Renal cortical epithelial cell (primary cell): ENCODE data around the gene TMEM243. TPM values are rescaled to one million over a fixed set of nuclear protein-coding genes. Genes with fewer than 3 reads are reported as not detected.
"Not testable (repeated sequence)": the region's sequence is repeated elsewhere in the genome, so short reads cannot be mapped to it uniquely, and the experiment has no call there.

ENCODE experiments used
- DNase-seq: peaks from one replicate; pipeline ENCODE4 v3.0.0-alpha.2; 2011; ENCODE audit warnings: low read depth
- total RNA-seq: library from RNA; depleted of rRNA; stranded (reverse); fragments of >200 nt; gene quantifications from 2 replicates; pipeline ENCODE4 v1.2.3, GENCODE V29; 2014

Gene TMEM243, protein sequence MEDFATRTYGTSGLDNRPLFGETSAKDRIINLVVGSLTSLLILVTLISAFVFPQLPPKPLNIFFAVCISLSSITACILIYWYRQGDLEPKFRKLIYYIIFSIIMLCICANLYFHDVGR
- total RNA-seq, result 54.5 and 60.6 TPM in 2 replicates

DNA sequence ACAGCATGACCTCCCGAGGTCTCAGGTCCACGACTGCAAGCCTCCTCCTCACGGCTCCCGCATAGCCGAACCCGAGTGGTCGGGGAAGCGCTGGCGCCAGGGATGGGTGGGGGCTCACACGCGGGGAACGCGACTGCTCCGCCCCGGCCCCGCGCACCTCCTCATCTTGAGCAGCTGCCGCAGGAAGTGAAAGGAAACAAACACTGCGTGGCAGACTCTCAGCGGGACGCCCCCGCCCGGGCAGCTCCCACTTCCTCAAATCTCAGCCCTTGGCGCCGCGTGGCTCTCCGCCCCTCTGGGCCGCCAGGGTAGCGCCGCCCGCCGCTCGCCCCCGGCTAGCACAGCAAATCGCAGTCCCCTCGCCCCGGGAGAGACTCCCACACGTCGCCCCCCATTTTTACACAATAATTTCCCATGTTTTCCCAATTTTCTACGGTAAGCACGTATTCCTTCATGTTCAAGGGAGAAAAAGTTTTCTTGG, at the start of gene TMEM243:
TSS of gene TMEM243 (minus strand) at position 188 of the 481 bp plus-strand sequence. CDS start 229 bp downstream, outside the sequence.
- DNase-seq, result peak; percentile 40

DNA sequence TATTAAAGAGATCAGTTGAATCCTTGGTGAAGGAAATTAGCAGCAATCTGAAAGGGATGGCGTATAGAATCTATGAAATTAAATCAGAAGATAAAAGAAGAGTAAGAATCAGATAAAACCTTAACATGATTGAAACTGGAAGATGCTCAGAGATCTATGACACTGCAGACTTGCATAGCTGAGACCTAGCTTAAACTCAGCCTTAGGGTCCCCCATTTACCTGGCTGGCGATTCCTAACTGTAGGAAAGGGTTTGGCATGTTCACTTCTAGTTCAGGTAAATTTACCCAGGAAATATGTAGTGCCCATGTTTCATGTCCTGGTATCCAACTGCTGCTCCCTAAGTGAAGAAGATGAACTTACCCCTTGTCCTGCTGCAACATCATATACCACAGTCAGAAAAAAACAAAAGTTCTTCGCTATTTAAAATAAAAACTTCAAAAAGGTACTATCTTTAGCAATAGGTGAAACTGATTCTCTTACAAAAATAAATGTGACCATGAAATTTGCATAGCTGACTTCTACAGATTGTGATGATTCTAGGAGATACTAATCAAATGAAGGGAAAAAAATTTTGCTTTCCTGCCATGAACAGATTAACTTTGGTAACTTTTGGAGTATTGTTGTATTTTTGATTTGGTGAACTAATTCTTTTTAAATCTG, 47.8 kb upstream of the TMEM243 start:
- no peak for DNase-seq

DNA sequence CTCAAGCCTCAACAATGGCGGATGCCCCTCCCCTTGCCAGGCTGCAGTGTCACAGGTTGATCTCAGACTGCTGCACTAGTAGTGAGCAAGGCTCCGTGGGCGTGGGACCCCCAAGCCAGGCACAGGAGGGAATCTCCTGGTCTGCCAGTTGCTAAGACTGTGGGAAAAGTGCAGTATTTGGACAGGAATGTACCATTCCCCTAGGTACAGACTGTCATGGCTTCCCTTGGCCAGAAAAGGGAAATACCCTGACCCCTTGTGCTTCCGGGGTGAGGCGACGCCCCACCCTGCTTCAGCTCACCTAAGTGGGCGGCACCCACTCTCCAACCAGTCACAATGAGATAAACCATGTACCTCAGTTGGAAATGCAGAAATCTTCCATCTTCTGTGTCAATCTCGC, 44.0 kb upstream of the TMEM243 start:
- no peak for DNase-seq

DNA sequence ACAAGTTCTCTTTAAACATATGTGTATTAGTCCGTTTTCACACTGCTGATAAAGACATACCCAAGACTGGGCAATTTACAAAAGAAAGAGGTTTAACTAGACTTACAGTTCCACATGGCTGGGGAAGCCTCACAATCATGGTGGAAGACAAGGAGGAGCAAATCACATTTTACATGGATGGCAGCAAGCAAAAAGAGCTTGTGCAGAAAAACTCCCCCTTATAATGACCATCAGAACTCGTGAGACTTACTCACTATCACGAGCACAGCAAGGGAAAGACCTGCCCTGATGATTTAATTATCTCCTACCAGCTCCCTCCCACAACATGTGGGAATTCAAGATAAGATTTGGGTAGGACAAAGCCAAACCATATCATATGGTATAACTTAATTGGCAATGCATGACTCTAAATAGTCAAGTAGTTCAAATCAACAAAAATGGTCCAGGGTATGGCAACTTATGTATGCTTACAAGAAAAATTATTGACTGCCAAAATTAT, 34.1 kb upstream of the TMEM243 start:
- DNase-seq, result no peak

DNA sequence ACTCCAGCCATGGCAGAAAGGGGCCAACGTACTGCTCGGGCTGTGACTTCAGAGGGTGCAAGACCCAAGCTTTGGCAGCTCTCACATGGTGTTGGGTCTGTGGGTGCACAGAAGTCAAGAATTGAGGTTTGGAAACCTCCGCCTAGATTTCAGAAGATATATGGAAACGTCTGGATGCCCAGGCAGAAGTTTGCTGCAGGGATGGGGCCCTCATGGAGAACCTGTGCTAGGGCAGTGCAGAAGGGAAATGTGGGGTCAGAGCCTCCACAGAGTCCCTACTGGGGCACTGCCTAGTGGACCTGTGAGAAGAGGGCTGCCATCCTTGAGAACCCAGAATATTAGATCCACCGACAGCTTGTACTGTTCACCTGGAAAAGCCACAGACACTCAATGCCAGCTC, 26.1 kb upstream of the TMEM243 start:
- not testable (repeated sequence) for DNase-seq

DNA sequence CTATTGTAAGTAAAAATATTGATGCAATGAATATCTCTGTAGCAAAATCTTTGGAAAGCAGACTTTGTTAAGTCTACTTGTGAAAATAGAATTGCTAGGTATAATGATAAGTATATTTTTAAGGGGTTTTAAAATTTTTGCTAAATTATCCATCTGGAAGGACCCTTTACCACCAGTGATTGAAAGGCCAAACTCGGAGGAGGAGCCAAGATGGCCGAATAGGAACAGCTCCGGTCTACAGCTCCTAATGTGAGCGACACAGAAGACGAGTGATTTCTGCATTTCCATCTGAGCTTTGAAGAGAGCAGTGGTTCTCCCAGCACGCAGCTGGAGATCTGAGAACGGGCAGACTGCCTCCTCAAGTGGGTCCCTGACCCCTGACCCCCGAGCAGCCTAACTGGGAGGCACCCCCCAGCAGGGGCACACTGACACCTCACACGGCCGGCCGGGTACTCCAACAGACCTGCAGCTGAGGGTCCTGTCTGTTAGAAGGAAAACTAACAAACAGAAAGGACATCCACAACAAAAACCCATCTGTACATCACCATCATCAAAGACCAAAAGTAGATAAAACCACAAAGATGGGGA, 19.0 kb upstream of the TMEM243 start:
- DNase-seq, result not testable (repeated sequence)

DNA sequence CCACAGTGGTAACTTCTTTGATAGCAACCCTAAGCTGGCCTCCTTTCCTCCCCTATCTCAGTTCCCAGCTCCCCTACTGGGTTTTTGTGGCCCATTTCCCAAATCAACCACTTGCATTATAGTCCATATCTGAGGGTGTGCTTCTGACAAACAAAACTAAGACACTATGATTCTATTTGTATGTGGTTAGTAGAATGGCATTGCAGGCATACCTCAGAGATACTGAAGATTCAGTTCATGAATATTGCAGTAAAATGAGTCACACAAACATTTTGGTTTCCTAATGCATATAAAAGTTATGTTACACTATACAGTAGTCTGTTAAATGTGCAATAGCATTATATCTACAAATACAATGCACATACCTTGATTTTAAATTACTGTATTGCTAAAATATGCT, 15.4 kb upstream of the TMEM243 start:
- no peak for DNase-seq

DNA sequence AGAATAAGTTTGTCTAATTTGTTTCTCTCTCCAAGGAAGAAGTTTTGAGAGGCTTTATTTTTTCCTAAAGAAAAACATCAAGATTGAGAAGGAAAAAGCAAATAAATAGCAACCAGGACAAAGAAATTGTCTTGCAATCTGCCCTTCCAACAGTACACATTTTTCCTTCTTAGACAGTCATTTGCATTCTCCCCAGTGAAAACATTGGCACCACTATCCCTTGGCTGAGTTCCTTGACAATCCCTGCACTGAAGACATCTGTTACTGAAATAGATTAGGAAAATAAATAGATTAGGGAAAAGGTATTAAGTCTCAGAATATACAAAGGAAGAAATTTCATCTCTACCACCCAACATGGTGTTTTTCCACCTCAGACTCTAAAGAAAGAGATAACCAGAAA, 12.2 kb upstream of the TMEM243 start:
- no peak for DNase-seq

DNA sequence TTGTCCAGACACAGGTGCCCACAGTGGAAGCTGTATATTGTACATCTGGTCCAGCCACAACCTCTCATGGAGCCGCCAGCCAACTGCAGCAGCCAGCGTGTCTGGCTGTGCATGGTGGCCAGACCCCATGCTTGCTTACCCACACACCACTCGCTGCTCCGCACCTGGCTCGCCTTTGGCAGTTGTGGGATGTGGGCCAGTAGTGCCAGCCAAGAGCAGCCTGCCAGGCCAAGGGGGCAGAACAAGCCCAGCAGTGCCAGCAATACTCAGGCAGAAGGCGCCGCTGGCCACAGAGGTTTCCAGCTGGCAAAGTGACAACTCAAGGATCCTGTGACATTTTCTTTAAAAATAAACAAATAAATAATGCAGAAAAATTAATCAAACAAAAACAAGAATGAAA, 11.7 kb upstream of the TMEM243 start:
- DNase-seq, result no peak

DNA sequence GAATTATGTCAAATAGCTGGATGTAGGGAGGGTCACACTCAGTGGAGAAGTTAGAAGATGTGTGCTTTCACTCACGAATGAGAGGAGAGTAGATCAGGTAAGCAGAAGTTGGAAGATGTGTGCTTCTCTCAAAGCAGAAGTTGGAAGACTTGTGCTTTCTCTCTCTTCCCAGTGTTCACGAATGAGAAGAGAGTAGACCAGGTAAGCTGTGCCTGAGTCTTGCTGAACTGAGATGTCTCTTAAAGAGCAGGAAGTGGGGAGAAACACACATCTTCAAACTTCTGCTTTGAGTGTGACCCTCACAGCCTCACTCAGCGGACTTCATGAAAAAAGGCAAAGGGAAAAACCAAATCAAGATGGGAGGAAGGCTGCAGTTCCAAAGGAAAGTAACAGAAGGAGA, 7.0 kb upstream of the TMEM243 start:
- no peak for DNase-seq

DNA sequence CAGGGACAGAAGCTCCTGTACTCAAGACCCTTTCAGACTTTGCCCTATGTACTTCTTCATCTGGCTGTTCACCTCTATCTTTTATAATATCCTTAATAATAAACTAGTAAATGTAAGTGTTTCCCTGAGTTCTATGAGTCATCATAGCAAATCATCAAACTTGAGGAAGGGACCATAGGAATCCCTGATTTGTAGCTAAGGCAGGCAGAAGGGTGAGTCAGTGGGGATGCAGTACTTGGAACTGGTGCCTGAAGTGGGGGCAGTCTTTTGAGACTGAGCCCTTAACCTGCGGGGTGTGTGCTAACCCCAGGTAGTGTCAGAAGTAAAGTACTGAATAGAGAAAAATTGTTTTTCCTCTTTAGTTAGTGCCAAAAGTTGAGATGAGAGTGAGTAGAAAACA, 6.2 kb upstream of the TMEM243 start:
- DNase-seq, result peak; percentile 94

DNA sequence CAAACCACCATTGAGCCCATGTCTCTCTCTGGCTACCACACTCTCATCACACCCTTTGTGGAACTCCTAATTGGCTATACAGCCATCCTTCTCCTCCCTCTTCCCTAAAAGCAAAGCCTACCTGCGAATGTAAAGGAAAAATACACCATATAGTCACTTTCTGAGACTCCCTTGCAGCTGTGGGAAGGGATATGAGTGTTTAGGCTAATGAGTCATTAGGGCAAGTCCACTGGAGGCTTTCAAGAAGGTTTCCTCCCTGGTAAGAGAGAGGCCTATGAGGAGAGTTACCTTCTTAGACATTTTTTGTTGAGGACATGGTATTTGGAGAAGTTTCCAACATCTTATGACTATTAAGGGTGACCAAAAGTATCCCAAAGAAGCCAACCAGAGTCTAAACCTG, 4.1 kb upstream of the TMEM243 start:
- DNase-seq, result peak; percentile 37

DNA sequence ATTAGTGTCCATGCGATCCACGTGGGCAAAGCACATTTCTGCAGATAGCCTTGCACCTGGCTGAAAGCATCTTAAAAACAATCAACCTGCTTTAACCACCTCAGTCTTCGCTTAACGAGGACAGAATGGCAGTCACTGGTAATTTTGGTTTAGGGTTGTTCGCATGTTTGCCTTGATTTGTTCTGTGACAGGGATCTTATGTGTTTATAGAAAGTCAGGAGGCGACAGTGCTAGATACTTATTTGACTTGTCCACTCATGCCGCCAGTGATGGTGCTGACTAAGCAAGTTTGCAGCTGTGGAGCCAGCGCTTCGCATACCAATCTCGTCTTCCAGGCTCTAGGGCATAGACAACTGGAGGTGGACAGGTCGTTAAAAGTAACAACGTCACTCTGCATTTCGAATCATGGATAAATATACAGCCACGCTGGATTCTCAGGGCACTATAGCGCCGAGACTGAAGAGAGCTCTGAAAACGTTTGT, 1.2 kb upstream of the TMEM243 start:
- peak; percentile 31 for DNase-seq

DNA sequence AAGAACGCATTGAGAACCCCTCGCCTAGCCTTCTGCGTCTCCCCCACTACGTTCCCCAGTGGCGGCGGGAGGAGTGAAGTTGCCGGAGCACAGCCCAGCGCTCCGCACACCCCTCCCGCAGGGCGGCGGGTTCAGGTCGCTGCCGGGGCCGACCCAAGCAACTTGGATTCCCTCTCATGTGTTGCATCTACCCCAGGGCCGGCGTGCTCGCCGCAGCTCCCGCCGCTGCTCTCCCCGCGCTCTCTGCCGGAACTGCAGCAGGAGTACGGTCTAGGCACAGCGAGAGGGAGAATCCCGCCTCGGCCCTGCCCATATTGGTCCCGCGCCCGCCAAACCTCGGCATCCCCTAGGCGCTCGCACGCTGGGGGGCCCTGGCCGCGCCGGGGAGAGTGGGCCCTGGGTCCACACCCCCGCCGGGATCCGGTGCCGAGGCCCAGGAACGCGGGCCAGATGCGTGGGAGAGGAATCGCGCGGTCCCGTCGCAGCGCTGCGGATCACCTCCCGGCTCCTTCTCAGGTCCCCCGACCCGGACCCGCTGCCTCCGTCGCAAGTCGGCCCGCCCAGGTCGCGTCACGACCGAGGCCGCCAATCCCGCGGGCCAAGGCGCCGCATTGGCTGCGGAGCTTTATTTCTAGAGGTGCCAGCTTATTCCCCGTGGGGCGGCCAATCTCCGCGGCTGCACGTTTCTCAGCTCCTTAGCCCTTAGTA, 648 bp upstream of the TMEM243 start:
- DNase-seq, result peak; percentile 57

DNA sequence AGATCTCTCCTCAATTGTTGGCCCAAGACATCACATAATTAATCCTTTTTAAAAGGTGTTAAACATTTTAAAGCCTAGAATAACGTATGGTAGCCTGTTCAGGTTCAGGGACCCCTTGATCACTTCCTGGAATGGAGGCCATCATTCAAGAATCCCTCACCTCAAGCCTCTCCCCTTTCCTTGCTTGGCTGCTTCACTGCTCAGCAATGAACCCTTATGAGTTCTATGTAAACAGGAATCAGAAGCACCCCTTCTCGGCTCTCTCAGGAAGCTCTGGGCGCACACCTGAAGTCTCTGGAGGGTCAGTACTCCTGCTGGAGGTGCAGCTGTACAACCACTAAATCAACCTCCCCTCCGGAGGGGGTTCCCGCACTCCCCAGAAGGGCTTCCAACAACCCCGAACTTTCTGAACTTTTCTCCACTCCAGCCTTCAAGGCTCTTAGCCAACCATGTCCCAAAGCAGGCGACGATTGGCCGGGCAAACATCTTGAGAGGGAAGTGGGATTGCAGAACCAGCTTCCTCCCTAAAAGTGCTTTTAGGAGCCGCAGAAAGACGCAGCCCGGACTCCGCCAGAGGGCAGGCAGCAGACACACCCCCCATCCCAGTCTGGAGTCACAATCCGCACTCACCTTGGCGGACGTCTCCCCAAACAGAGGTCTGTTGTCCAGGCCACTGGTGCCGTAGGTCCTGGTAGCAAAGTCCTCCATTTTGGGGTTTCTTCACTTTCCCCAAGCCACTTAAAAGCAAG, 562 bp downstream of the TMEM243 start:
- DNase-seq, result peak; percentile 70

DNA sequence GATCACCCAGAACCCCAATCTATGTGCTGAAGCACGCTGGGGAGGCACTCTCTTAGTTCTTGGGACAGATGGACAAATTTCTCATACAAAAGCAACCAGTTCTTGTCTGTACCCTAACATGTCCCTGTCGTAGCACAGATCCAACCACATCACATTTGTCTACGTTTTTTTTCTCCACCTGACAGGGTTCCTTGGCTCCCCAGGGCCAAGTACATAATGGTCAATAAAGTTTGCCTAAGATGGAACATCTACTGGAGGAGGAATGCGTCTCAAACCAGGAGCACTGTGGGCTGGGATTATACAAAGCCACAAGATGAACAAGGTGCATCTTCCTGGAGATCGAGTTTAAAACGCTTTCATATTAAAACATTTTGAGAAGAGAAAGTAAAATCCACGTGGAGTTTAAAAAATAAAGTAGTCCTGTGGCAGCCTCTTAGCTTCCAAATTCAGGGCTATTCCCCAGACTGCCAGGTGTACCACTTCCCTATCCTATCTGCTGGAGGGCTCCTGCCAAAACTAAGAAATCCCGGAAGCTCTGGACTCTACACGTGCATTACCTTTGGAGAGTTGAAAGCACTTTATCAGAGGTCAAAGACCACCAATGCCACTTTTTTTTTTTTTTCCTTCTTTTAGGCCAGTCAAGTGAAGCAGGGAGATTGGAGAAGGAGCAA, 1.4 kb downstream of the TMEM243 start:
- DNase-seq, result no peak

DNA sequence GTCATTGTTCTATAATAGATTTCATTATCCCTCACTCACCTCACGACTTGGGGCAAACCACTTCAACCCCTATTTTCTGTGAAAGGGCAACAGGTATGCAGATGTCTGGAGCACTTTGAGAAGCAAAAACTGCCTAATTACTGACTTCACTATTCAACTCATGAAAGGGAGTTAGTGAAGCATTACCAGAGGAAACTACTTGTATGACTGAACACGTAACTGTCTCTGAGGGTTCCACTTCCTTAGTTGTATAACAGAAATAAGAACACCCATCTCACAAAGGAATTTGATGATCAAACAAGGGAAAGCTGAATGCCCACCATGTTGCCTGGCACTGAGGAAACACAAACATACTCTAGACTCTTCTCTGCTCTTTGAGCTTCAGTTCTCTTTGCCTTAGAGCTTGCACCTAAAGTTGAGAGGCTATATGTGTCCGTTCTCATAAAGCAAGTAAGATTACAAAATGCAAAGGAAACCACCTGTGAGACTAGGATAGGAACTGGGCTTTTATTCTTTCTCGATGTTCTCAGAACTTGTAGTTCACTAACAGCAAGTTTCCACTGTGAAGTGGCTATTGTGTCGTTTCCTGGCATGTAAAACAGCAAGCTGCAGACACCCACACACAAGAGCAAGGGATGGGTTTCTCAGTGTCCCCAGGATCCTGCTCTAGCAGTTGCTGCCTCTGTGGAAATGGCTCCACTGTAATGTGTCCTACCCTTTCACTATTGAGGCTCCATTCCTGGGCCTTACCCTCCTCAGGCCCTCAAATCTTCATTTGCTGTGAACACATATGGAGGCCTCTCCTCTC, 2.6 kb downstream of the TMEM243 start:
- peak; percentile 99 for DNase-seq

DNA sequence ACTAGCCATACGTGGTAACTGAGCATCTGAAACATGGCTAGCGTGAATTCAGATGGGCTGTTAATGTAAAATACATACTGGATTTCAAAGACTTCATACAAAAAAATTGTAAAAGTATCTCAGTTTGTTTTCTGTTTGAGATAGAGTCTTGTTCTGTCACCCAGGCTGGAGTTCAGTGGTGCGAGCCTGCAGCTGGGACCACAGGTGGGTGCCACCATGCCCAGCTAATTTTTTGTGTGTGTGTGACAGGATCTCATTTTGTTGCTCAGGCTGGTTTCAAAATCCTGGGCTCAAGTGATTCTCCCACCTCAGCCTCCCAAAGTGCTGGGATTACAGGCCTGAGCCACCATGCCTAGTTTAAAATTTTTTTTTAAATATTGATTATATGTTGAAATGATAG, 4.5 kb downstream of the TMEM243 start:
- no peak for DNase-seq

DNA sequence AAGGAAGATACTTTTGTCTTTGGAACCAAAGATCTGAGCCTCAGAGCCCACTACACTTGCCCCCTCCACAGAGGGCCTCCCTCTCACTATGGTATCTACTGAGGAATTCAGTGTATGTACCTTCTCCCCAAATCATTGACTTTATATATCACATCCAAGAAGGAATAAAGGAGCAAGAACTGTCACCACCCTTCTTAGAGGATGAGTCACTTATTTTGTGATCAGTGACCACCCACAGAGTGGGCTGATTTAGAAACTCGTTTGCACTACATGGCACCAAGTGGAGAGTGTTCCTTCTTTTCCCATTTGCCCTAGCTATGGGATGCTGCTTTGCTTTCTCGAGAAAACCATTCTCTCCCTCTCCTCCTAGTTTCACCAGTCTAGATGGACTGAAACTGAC, 5.7 kb downstream of the TMEM243 start:
- peak; percentile 43 for DNase-seq

DNA sequence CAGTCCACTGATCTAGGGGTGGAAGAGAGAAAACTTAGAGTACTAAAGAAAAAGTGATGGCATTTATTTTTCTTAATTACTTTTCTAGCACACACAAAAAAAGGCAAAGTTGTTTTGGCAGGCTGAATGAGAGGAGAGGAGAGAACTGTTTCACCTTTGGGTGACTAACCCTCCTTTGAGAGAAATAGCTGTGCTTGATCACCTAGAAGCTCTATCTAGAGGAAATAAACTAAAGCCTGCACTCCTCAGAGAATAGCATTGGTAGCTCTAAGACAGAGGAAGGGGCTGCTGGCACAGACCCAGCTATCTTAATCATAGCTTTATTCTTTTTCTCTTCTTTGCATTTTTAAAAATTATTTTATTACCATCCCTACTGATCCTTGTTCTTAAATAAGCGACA, 6.3 kb downstream of the TMEM243 start:
- no peak for DNase-seq
